SW 1271 (cell line): ENCODE results near the gene CTU2.

Experiments
- DNase-seq, 2 experiments: peaks; one replicate each; lab custom pipeline; 2025; lab: John Stamatoyannopoulos, UW

The CTU2 gene

DNA sequence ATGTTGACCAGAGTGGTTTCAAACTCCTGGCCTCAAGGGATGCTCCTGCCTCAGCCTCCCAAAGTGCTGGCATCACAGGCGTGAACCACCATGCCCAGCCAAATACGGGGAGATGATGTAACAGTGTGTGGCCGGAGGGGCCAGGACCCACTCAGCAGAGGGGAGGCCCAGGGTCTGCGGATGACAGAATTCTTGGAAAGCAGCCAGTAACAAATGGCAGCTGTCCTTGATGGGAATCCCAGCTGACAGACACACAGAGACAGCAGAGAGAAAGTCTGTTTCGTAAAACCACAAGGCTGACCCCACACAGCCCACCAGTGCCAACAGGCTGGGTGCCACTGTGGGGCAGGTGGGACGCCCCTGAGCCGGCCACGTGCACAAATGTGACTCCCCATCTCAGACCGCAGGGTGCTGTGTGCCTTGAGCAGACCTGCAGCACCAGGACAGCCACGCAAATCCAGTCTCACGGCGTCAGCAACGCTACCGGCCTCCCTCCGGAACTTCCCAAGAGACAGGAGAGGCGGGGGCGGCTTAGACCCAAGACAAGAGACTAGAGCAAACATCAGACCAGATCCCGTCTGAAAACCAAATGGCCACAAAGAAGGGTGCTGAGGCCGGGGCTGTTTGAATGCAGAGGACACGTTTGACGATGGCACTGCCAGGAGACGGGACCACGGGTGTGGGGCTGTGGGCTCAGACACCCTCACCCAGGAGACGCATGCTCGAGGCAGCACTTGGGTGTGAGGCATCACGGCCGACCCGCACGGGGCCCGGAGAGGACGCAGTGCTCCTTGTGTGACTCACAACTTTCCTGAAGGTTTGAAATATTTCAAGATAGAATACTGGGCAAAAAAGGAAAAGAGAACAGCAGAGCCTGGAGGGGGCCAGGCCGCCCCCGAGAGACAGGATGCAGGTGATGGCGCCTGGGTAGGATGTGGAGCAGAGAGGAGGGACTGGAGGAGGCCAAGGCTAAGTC lies 24.6 kb downstream of the CTU2 start:
- DNase-seq, result no peak

DNA sequence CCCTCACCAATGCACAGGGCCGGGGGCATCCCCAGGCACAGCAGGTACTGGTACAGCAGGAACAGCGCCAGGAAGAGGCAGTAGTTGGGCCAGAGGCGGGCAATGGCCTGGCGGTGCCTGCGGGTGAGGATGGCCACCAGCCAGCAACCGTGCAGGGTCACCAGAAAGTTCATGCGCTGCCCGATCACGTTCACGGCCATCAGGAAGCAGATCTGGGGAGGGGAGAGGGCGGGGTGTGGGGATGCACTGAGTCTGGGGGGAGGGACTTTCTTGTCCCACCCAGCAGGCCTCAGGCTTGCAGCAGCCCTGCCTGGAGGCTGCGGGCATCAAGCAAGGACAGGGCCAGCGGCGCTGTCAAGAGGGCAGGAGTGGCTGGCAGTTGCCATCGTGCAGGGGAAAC lies 25.4 kb downstream of the CTU2 start:
- DNase-seq, result no peak

DNA sequence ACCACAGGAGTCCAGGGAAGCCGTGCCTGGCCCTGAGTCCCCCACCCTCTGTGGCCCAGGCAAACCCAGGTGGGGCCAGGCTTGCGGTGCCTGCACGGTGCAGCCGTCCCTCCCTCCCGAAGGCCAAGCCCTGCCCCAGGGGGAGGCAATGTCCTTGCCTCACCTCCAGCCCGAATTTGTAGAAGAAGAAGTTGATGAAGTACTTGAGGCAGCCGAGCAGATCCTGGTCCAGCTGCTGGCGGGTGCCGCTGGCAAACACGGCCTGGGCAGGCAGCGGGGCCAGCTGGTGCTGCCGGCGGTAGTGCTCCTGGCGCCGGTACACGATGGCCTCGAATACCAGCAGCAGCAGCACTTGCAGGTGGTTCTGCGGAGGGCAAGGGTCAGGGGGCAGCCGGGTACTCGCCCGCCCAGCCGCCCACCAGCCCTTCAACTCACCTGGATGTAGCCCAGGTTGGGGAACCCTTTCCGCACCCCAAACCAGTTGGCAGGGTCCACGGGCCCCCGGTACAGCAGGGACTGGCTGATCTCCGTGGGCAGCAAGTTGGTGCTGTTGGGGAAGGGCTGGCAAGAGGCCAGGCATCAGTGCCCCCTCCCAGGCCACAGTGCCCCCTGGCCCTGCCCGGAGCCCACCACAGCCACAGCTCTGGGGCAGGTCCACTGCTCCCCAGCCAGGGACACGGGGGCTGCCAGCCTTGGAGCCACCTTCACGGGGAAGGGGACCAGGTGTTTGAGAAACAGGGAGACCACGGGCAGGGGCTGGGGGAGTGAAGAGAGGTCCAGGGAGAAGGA lies 26.1 kb downstream of the CTU2 start:
- DNase-seq, result no peak

DNA sequence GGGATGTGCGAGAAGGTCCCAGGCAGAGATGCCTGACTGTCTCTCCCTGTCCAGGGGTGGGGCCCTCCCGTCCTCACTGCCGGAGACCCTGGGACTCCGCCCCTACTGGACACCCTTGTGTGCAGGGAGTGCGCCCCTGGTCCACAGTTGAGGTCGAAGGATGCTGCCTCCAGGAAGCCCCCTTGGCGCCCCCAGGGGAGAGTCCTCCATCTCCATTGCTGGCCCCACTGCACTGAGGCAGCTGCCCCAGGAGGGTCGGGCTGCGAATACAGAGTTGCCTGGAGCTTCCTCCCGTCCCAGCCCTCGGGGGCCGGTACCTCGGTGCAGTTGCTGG lies 26.6 kb downstream of the CTU2 start:
- DNase-seq, result no peak

DNA sequence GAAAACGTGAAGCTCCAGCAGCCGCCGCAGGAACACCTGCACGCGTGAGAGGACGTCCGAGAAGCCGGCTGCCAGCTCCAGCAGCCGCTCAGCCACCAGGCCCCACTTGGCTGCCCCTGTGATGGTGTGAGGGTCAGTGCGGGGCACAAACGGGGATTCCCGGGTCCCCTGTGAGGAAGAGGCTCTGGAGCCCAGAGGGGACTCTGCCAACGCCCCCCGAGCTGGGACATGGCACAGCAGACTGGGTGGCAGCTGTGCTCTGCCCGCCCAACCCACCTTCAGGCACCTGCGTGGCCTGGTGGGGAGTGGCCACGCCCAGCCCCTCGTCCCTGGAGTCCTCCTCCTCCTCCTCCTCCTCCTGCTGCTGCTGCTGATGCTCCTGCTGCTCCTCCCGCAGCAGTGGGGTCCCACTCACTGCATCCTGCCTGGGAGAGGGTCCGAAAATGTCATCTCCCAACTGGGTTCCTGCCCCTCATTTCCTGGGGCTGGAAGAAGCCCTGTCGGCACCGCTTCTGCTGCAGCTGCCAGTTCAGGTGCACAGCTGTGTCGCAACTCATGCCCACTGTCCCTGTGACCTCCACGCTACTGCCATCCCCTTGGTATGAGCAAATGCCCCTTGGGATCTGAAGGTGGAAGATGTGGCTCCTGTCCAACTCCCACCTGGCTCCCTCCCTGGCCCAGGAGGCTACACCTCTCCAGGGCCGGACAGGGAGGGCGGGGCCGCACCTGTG lies 27.5 kb downstream of the CTU2 start:
- no peak for DNase-seq

DNA sequence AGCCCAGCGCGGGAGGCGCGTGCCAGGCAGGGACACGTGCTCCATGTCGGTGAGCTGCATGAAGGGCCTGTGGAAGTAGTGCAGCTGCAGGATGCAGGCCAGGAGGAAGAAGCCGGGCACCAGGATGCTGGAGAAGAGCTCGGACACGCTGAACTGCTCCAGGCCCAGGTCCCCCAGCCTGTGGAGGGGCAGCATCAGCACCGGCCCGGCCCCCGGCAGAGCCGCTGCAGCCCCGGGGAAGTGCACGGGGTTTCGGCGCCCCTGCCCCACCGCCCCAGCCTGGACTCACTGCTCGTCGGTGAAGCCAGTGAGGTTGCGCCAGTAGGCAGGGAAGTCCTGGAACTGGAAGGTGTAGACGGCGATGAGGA lies 28.0 kb downstream of the CTU2 start:
- DNase-seq, result no peak

DNA sequence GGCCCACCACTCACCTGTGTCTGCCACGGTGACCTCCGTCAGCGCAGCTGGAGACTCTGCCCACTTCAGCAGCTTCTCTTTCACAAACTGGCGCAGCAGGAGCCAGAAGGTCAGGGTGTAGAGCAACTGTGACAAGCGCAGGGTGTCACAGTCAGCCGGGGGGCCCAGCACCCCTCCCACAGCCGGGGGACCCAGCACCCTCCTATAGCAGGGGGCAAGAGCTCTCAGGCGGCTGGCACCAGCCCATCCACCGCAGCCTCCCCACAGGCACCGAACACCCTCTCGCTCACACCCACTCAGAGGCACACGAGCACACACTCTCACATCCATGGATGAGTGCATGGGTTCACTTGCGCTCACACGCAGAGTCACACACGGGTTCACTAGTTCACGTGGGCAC lies 28.8 kb downstream of the CTU2 start:
- DNase-seq, result no peak

DNA sequence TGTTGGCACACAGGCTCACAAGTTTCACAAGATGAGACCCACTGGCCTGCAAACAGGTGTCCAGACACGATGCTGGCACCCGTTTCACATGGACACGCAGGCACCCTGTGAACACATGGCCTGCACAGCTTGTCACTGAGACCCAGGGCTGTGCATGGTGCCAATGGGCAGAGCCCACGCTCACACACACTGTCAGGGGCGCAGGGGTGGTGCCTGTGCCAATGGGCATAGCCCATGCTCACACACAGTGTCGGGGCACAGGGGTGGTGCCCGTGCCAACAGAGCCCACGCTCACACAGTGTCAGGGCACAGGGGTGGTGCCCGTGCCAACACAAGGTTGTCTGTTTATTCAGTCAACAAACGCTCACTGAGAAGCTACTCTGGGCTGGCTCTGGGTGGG lies 29.3 kb downstream of the CTU2 start:
- DNase-seq, result no peak

DNA sequence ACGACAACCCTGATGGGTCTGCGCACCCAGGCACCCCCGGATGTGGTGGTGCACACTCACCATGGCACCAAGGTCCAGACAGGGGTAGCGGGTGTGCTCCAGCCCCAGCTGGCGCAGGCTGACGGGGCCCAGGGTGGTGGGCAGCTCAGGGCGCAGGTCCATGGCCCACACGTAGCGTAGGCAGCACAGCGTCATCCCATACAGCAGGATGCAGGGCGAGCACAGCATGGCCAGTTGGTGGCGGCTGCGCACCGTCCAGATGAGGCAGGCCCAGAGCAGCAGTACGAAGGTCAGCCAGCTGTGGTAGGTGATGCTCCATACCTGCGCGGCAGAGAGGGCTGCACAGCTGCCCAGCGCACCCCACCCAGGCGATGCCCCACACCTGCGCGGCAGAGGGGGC lies 29.8 kb downstream of the CTU2 start:
- no peak for DNase-seq

DNA sequence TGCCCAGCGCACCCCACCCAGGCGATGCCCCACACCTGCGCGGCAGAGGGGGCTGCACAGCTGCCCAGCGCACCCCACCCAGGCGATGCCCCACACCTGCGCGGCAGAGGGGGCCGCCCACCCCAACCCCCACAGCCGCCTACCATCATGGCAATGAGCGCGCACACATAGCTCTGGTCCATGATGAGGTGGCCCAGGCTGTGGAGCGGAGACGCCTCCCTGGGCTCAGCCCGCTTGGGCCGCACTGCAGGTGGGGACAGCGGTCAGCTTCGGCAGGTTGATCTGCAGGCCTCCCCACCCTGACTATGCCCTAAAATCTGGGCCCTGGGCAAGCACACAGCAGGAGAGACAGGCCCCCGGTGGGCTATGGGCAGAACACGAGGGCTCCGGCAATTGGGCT lies 30.2 kb downstream of the CTU2 start:
- DNase-seq, result no peak

DNA sequence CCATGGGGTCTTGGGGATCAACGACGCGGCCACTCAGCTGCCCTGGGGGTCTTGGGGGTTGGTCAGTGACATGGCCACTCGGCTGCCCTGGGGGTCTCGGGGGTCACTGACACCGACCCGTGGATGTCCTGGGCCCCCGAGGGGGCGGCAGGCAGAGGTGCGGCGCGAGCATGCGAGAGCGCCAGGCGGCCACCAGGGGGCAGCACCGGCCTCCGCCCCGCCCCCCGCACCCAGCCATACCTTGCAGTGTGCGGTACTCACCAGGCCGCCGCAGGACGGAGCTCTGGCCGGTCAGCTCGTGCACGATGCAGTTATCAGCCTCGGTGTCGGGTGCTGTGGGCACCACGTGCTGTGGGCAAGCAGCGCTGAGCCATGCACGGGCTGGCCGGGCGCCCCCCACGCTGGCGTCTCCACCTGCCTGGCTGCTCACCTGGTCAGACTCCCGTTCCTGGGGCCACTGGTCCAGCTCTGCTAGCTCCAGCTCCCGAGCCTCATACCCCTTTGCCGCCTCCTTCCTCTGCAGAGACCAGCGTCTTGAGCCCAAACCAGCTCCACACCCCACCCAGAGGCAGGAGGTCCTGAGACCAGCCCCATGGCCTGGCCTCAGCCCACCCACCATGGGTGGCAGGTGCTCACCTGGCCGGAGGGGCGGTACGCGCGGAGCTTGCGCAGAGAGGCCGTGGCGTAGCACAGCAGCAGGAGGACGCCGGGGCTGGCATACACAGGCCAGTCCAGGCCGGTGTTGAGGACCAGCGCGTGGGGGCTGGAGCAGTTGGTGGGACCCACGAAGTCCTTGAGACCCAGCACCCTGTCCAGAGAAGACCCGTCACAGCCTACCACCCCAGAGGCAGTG lies 31.2 kb downstream of the CTU2 start:
- peak in 1 of 2 experiments; percentile 60 for DNase-seq

DNA sequence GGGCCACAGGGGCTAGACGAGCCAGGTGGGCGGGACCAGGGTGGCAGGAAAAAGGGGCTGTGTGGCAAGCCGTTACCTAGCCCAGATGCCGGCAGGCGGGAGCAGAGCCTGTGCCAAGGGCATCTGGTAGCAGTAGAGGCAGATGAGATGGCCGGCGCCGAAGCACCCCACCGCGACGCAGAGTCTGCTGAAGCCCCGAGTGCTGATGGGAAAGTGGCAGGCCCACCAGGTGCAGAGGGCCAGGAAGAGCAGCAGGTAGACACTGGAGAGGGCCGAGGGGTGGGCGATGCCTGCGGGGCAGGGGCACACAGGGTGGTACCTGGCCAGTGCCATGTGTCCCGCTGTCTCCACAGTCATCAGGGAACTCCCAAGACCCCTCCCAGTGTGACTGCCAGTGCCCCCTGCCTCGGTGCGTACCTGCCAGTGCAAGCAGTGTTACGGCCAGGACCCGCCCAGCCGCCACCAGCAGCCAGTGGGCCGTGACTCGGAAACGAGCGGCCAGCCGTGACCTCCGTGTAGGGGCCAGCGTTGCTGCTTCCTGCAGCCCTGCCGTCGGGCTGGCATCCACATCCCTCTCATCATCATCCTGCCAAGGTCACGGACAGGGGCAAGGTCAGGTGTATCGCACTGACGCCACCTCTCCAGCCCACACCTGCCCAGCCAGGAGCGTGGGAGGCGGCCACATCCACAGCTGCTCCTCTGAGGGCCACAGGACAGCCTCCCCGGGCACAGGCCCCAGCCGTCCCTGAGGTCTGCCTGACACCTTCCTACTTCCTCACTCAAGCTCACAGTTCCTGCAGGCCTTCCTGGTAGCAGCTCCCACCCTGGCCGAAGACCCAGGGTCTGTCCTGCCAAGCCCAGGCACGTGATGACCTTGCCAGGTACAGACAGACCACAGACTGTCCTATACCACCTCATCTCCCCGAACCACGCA lies 32.1 kb downstream of the CTU2 start:
- DNase-seq, result no peak

DNA sequence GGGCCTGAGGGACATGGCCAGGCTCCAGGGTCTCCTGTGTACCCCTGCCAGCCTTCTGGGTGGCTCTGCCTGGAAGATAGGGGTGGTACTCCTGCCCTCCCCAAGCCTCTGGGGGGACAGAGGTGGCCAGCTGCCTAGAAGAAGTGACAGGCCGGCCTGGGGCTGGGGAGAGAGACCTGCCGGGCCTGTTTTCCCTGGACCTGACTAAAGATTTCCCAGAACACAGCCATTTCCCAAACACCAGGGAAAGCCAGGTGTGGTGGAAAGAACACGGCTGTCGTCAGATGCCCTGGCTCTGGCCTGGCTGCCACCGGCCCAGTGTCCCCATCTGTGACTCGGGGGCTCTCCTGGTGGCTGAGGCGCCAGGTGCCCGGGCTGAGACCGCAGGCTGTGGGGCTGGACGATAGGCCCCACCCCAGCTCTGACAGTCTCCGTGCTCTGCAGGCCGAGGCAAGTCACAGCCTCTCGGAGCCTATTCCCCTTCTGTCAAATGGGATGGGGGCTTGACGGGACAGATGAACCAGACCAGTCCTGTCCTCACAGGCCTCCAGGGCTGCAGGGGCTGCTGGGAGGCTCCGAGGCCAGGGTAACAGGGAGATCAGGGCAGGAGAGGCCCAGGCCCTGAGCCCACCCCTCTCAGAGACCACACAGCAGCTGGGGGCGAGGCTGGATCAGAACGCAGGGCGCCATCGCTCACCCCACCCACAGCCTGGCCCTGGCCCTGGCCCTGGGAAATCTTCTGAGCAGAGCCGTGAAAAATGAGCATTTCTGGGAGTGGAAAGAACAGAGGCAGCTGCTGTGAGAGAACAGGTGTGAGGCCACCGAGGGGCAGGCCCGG lies 33.1 kb downstream of the CTU2 start:
- no peak for DNase-seq

DNA sequence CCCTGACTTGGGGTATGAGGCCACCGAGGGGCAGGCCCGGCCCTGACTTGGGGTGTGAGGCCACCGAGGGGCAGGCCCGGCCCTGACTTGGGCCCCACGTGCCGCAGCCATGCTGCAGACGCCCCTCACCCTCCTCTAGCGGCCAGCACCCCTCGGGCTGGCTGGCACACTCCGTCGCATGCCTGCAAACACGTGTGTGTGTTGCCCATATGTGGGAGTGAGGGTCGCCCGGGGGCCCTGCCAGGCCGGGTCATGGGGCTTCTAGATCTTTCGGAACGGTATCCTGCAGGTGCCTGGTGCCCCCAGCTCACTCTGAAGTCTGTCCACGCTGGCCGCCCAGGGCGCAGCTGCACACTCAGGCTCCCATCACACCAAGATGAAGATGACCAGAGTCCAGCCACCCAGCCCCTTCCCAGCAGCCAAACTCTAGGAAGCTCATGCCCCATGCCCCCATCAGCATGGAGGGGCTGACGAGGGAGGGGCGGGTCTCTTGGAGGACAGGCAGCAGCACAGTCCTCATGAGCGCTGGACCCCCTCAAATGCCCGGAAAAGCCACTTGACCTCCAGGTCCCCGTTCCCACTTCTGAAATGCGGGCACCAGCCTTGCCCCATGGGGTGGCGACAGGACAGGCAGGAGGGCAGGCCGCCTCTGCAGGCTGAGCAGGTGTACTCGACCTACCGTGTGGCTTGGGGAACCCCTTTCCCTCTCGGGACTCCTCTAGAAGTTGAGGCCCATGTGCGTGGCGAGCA lies 33.8 kb downstream of the CTU2 start:
- DNase-seq, result no peak

DNA sequence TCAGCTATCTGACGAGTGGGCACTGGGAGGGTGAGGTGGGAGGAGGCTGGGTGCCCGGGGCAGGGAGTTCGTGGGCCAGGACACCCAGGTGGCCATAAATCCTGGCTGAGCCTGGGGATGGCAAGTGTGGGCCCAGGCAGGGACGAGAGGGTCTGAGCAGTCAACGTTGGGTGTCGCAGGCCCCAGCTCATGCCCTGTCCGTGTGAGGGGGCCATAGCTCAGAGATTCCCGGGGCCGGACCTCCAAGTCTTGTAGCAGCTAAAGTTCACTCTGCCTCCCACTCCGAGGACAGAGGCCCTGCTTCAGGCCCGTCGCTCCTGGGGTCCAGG lies 34.4 kb downstream of the CTU2 start:
- DNase-seq, result no peak

DNA sequence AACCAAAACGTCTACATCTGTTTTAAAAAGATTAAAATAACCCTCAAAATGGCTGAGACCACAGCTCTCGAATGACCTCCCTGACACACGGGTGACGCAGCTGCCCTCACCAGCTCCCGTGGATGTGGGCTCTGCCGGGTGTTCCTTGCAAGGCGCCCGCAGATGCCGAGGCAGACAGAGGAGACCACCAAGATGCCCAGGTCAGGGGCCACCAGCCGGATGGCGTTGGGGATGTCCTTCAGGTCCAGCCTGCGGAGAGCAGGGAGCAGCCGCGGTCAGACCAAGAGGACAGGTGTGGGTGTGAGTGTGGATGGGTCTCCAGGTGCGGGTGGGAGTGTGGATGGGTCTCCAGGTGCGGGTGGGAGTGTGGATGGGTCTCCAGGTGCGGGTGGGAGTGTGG lies 35.1 kb downstream of the CTU2 start:
- no peak for DNase-seq

DNA sequence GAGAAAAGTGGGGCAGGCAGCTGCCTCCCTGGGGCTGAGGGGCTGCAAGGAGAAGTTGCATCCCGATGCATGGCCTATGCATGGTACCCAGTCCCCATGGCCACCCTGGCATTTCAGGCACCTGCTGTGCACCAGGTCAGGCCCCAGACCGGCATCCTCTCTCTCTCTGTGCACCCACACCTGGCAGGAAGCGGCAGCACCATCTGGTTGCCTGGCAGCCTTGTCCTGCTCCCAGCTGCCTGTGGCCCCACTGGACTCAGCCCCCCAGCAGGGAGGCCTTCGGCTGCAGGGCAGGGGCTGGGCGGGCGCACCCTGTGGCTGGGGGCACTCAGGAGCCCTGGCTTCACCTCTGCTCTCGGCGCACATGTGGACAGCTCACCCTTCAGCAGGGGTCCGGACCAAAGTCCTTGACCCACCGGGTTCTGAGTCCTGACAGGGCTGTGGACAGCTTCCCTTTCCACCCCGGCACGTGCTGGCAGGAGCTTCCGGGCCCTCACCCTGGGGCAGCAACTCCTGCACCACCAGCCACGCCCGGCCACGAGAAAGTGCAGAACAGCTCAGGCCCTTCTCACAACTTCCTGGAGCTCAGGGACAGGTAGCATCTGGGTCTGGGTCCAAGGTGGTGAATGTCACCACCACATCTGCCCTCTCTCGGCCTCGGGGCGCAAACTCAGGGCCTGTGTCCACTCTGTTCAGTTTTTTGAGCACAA lies 36.7 kb downstream of the CTU2 start:
- DNase-seq, result no peak
